Naive thymus-derived CD4-positive, alpha-beta T cell (primary cell): ENCODE results near the gene SLC13A5. TPM values are rescaled to one million over a fixed set of nuclear protein-coding genes. Genes with fewer than 3 reads are reported as not detected.
A peak's percentile ranks its signal among the peaks of the same experiment; 100 is the strongest.

ENCODE experiments used
- ATAC-seq: fragments of 150-1000 bp; cut with Tn5 transposase; 2 replicates; pipeline ENCODE4 v1.10.0; 2021; ENCODE audit warnings: mild to moderate bottlenecking, moderate library complexity
- CTCF ChIA-PET: fragments of 350-600 bp; sonication (Branson Sonifier 250); formaldehyde crosslinking; loops from one replicate; lab custom pipeline; 2021; ENCODE audit warnings: antibody characterized with exemption; lab: Charles Lee
- POLR2A ChIA-PET: fragments of 350-600 bp; sonication (Branson Sonifier 250); formaldehyde crosslinking; loops from one replicate; lab custom pipeline; 2021; ENCODE audit warnings: antibody characterized with exemption, inconsistent platforms; lab: Charles Lee
- DNase-seq, 9 donors: peaks; one replicate each; pipeline versions ENCODE4 v3.0.0 to v3.0.0-alpha.2; 2020 to 2022; ENCODE audit warnings: mixed read lengths in 1 of 9
- H3K27ac ChIP-seq: one replicate; pipeline ENCODE4 v1.7.0; 2013; ENCODE audit warnings: mild to moderate bottlenecking, low read depth, low read length, moderate library complexity
- H3K27me3 ChIP-seq, 2 donors: one replicate each; pipeline ENCODE4 v1.7.0; 2013; ENCODE audit warnings: low read length in 2 of 2, mild to moderate bottlenecking in 2 of 2, moderate library complexity in 2 of 2; ENCODE audit not compliant: control insufficient read depth in 2 of 2, insufficient read depth in 2 of 2
- H3K36me3 ChIP-seq, 3 experiments: 1 replicate in 2 of 3; 2 replicates in 1 of 3; pipeline ENCODE4 v1.7.0; 2013; ENCODE audit warnings: low read length in 3 of 3, mild to moderate bottlenecking in 3 of 3, moderate library complexity in 1 of 3; ENCODE audit not compliant: insufficient read depth in 3 of 3, control insufficient read depth in 2 of 3
- H3K4me1 ChIP-seq, 2 donors: one replicate each; pipeline ENCODE4 v1.7.0; 2013; ENCODE audit warnings: low read length in 2 of 2, mild to moderate bottlenecking in 2 of 2, moderate library complexity in 1 of 2; ENCODE audit not compliant: control insufficient read depth in 2 of 2, insufficient read depth in 2 of 2
- H3K4me3 ChIP-seq: 2 replicates; pipeline ENCODE4 v1.7.0; 2013; ENCODE audit warnings: mild to moderate bottlenecking, low read length
- H3K9me3 ChIP-seq, 3 experiments: 1 replicate in 2 of 3; 2 replicates in 1 of 3; pipeline ENCODE4 v1.7.0; 2013; ENCODE audit warnings: low read length in 3 of 3; ENCODE audit not compliant: control insufficient read depth in 2 of 3
- H3K27ac Mint-ChIP-seq, 9 donors: one replicate each; pipeline ENCODE4 v1.8.0; 2020 to 2022; ENCODE audit warnings: mixed read lengths in 9 of 9, mild to moderate bottlenecking in 8 of 9, moderate library complexity in 5 of 9, inconsistent platforms in 2 of 9
- H3K27me3 Mint-ChIP-seq, 5 donors: one replicate each; pipeline ENCODE4 v1.8.0; 2021 to 2022; ENCODE audit warnings: mixed read lengths in 5 of 5, mild to moderate bottlenecking in 1 of 5
- H3K36me3 Mint-ChIP-seq, 5 donors: one replicate each; pipeline ENCODE4 v1.8.0; 2020 to 2022; ENCODE audit warnings: mixed read lengths in 5 of 5, mild to moderate bottlenecking in 3 of 5, inconsistent platforms in 1 of 5
- H3K4me1 Mint-ChIP-seq, 7 donors: one replicate each; pipeline ENCODE4 v1.8.0; 2020 to 2022; ENCODE audit warnings: mixed read lengths in 7 of 7, mild to moderate bottlenecking in 3 of 7, inconsistent platforms in 1 of 7
- H3K4me3 Mint-ChIP-seq, 10 donors: one replicate each; pipeline ENCODE4 v1.8.0; 2020 to 2022; ENCODE audit warnings: mild to moderate bottlenecking in 10 of 10, mixed read lengths in 10 of 10, moderate library complexity in 6 of 10, inconsistent platforms in 2 of 10
- H3K9me3 Mint-ChIP-seq, 11 donors: one replicate each; pipeline ENCODE4 v1.8.0; 2020 to 2022; ENCODE audit warnings: mixed read lengths in 11 of 11, mild to moderate bottlenecking in 4 of 11, inconsistent platforms in 1 of 11, moderate library complexity in 1 of 11
- intact Hi-C, 2 donors: fragments of 100-400 bp; cut with micrococcal nuclease; formaldehyde crosslinking; loops; one replicate each; pipeline ENCODE4 v1.15.1; 2023
- polyA plus RNA-seq, 2 donors: library from polyadenylated mRNA; unstranded; fragments of 300-500 nt; fragmentation: Illumina TruSeq; gene quantifications; one replicate each; pipeline ENCODE4 v1.2.3, GENCODE V29; 2021
- total RNA-seq, 6 experiments: library from RNA in 5 of 6; stranded (reverse) in 5 of 6; gene quantifications; 1 replicate in 5 of 6; 2 replicates in 1 of 6; pipeline ENCODE4 v1.2.3 and lab custom pipeline; 2021 to 2026

SLC13A5 gene
- total and polyA plus RNA-seq, 7 experiments from 2014 or later, result not detected

GRCh38 chr17:6679241-6679640, 33.9 kb downstream of the SLC13A5 start:
- CTCF ChIA-PET, result no interaction called here
- Mint-ChIP-seq H3K36me3 (peaks cover 0 to 7% (median 4%) of the 10 kb centered on the region in 5 donors), H3K9me3 (no peaks in the 10 kb centered on the region), H3K4me3 (no peak overlapping the region), H3K4me1 (peaks cover 3 to 12% (median 8%) of the 10 kb centered on the region in 7 donors), H3K27ac (no peak overlapping the region), H3K27me3 (peaks cover 25 to 45% (median 39%) of the 10 kb centered on the region in 5 donors)
- ATAC-seq, result no peak
- Histone ChIP-seq H3K27me3 (peaks cover 0 to 2% of the 10 kb centered on the region in 2 donors), H3K9me3 (no peaks in the 10 kb centered on the region), H3K36me3 (no peaks in the 10 kb centered on the region), H3K4me3 (no peak overlapping the region), H3K27ac (no peak overlapping the region), H3K4me1 (peaks cover 0 to 12% of the 10 kb centered on the region in 2 donors)
- POLR2A ChIA-PET, result no interaction called here
- intact Hi-C loops, result no loop called here
- no peak for DNase-seq

GRCh38 chr17:6677946-6678345, 35.2 kb downstream of the SLC13A5 start:
- H3K27ac Mint-ChIP-seq, result peak overlapping the region in 1 of 9 donors; percentile 22
- peaks cover 20 to 45% (median 32%) of the 10 kb centered on the region in 5 donors for H3K27me3 Mint-ChIP-seq
- peaks cover 0 to 7% (median 4%) of the 10 kb centered on the region in 5 donors for H3K36me3 Mint-ChIP-seq
- ChIA-PET CTCF (interaction anchor here (1.2 kb wide), 1 partner anchor 14 kb away, joined by 3 read pairs; no protein-coding TSS in a partner anchor), POLR2A (no interaction called here)
- Histone ChIP-seq H3K27me3 (peaks cover 0 to 2% of the 10 kb centered on the region in 2 donors), H3K36me3 (no peaks in the 10 kb centered on the region), H3K27ac (no peak overlapping the region), H3K9me3 (no peaks in the 10 kb centered on the region), H3K4me1 (peaks cover 0 to 12% of the 10 kb centered on the region in 2 donors), H3K4me3 (no peak overlapping the region)
- no peak overlapping the region for H3K4me3 Mint-ChIP-seq
- H3K9me3 Mint-ChIP-seq, result no peaks in the 10 kb centered on the region
- H3K4me1 Mint-ChIP-seq, result peaks cover 3 to 12% (median 8%) of the 10 kb centered on the region in 7 donors
- ATAC-seq (no peak), DNase-seq (no peak)
- intact Hi-C loops, result no loop called here

- H3K9me3 ChIP-seq, result no peaks in the 10 kb centered on the region
- ATAC-seq (no peak), DNase-seq (no peak)
- no peaks in the 10 kb centered on the region for H3K9me3 Mint-ChIP-seq
- H3K27me3 Mint-ChIP-seq, result peaks cover 20 to 42% (median 32%) of the 10 kb centered on the region in 5 donors
- intact Hi-C loops, result no loop called here
- H3K4me1 Mint-ChIP-seq, result peaks cover 3 to 12% (median 8%) of the 10 kb centered on the region in 7 donors
- H3K27ac ChIP-seq, result no peak overlapping the region
- H3K27me3 ChIP-seq, result peaks cover 0 to 2% of the 10 kb centered on the region in 2 donors
- H3K4me3 Mint-ChIP-seq, result no peak overlapping the region
- H3K27ac Mint-ChIP-seq, result no peak overlapping the region
- peaks cover 0 to 7% (median 3%) of the 10 kb centered on the region in 5 donors for H3K36me3 Mint-ChIP-seq
- ChIA-PET POLR2A (no interaction called here), CTCF (interaction anchor here (1.2 kb wide), 1 partner anchor 14 kb away, joined by 3 read pairs; no protein-coding TSS in a partner anchor)
- no peaks in the 10 kb centered on the region for H3K36me3 ChIP-seq
- H3K4me1 ChIP-seq, result peaks cover 0 to 12% of the 10 kb centered on the region in 2 donors
- H3K4me3 ChIP-seq, result no peak overlapping the region
Observed at GRCh38 chr17:6677158-6677831, 35.9 kb downstream of the SLC13A5 start.

GRCh38 chr17:6676802-6677157, 36.4 kb downstream of the SLC13A5 start:
- Mint-ChIP-seq H3K9me3 (no peaks in the 10 kb centered on the region), H3K27me3 (peaks cover 14 to 40% (median 27%) of the 10 kb centered on the region in 5 donors), H3K4me3 (no peak overlapping the region), H3K27ac (no peak overlapping the region), H3K4me1 (peaks cover 3 to 12% (median 8%) of the 10 kb centered on the region in 7 donors), H3K36me3 (peaks cover 0 to 7% (median 0%) of the 10 kb centered on the region in 5 donors)
- ATAC-seq (no peak), DNase-seq (no peak)
- CTCF ChIA-PET, result no interaction called here
- H3K9me3 ChIP-seq, result no peaks in the 10 kb centered on the region
- H3K27ac ChIP-seq, result no peak overlapping the region
- H3K27me3 ChIP-seq, result peaks cover 0 to 2% of the 10 kb centered on the region in 2 donors
- H3K36me3 ChIP-seq, result no peaks in the 10 kb centered on the region
- POLR2A ChIA-PET, result no interaction called here
- intact Hi-C loops, result no loop called here
- peaks cover 0 to 12% of the 10 kb centered on the region in 2 donors for H3K4me1 ChIP-seq
- no peak overlapping the region for H3K4me3 ChIP-seq

- ATAC-seq (no peak), DNase-seq (no peak)
- Mint-ChIP-seq H3K9me3 (no peaks in the 10 kb centered on the region), H3K27me3 (peaks cover 6 to 32% (median 15%) of the 10 kb centered on the region in 5 donors), H3K36me3 (peaks cover 0 to 7% (median 0%) of the 10 kb centered on the region in 5 donors), H3K27ac (no peak overlapping the region), H3K4me3 (no peak overlapping the region), H3K4me1 (peaks cover 3 to 12% (median 8%) of the 10 kb centered on the region in 7 donors)
- Histone ChIP-seq H3K27me3 (peaks cover 0 to 2% of the 10 kb centered on the region in 2 donors), H3K27ac (no peak overlapping the region), H3K4me3 (no peak overlapping the region), H3K4me1 (peaks cover 0 to 12% of the 10 kb centered on the region in 2 donors), H3K9me3 (no peaks in the 10 kb centered on the region), H3K36me3 (no peaks in the 10 kb centered on the region)
- CTCF ChIA-PET, result interaction anchor here (0.7 kb wide), 1 partner anchor 35 kb away, joined by 3 read pairs; the partner anchor contains the start of genes KIAA0753 and TXNDC17
- POLR2A ChIA-PET, result no interaction called here
- intact Hi-C loops, result no loop called here
Observed at GRCh38 chr17:6675201-6675825, 37.9 kb downstream of the SLC13A5 start.

- no peaks in the 10 kb centered on the region for H3K36me3 ChIP-seq
- H3K9me3 Mint-ChIP-seq, result no peaks in the 10 kb centered on the region
- no peaks in the 10 kb centered on the region for H3K27me3 ChIP-seq
- peaks cover 0 to 12% of the 10 kb centered on the region in 2 donors for H3K4me1 ChIP-seq
- CTCF ChIA-PET, result no interaction called here
- DNase-seq (no peak), ATAC-seq (no peak)
- POLR2A ChIA-PET, result no interaction called here
- peaks cover 6 to 29% (median 10%) of the 10 kb centered on the region in 5 donors for H3K27me3 Mint-ChIP-seq
- peaks cover 3 to 12% (median 8%) of the 10 kb centered on the region in 7 donors for H3K4me1 Mint-ChIP-seq
- no peak overlapping the region for H3K4me3 Mint-ChIP-seq
- no peak overlapping the region for H3K27ac Mint-ChIP-seq
- intact Hi-C loops, result no loop called here
- no peaks in the 10 kb centered on the region for H3K9me3 ChIP-seq
- no peak overlapping the region for H3K27ac ChIP-seq
- peaks cover 0 to 7% (median 0%) of the 10 kb centered on the region in 5 donors for H3K36me3 Mint-ChIP-seq
- no peak overlapping the region for H3K4me3 ChIP-seq
Observed at GRCh38 chr17:6674586-6674985, 38.6 kb downstream of the SLC13A5 start.
